Stomach smooth muscle (tissue), 2 donors: ENCODE measurements around the gene CHPF.
A peak's percentile ranks its signal among the peaks of the same experiment; 100 is the strongest.

Experiments used
- H3K27ac ChIP-seq: one replicate; pipeline ENCODE4 v1.7.0; 2013; ENCODE audit warnings: mild to moderate bottlenecking, low read length, inconsistent platforms
- H3K27me3 ChIP-seq, 2 donors: one replicate each; pipeline ENCODE4 v1.7.0; 2013; ENCODE audit warnings: low read length in 2 of 2; ENCODE audit not compliant: insufficient read depth in 2 of 2, control insufficient read depth in 1 of 2
- H3K36me3 ChIP-seq, 2 donors: one replicate each; pipeline ENCODE4 v1.7.0; 2013; ENCODE audit warnings: low read length in 2 of 2; ENCODE audit not compliant: control insufficient read depth in 2 of 2, insufficient read depth in 2 of 2
- H3K4me1 ChIP-seq: one replicate; pipeline ENCODE4 v1.7.0; 2013; ENCODE audit warnings: low read length; ENCODE audit not compliant: control insufficient read depth, insufficient read depth
- H3K4me3 ChIP-seq, 2 donors: one replicate each; pipeline ENCODE4 v1.7.0; 2013; ENCODE audit warnings: low read length in 2 of 2
- H3K9ac ChIP-seq, 2 donors: one replicate each; pipeline ENCODE4 v1.7.0; 2013; ENCODE audit warnings: low read length in 2 of 2, mild to moderate bottlenecking in 1 of 2
- H3K9me3 ChIP-seq, 2 donors: one replicate each; pipeline ENCODE4 v1.7.0; 2013; ENCODE audit warnings: low read length in 2 of 2; ENCODE audit not compliant: control insufficient read depth in 2 of 2
- donor health status: healthy.
- donor health status: Pancreatic carcinoma.

Gene CHPF

GRCh38 chr2:219526320-219527075 is 17.1 kb downstream of the CHPF start:
- Histone ChIP-seq H3K4me3 (no peak overlapping the region), H3K27me3 (peaks cover 8 to 17% of the 10 kb centered on the region in 2 donors), H3K9ac (no peak overlapping the region), H3K27ac (no peak overlapping the region), H3K9me3 (no peaks in the 10 kb centered on the region), H3K36me3 (no peaks in the 10 kb centered on the region), H3K4me1 (peaks cover 33% of the 10 kb centered on the region)

GRCh38 chr2:219525533-219526232 is 17.9 kb downstream of the CHPF start:
- Histone ChIP-seq H3K27me3 (peaks cover 8 to 17% of the 10 kb centered on the region in 2 donors), H3K36me3 (no peaks in the 10 kb centered on the region), H3K4me3 (no peak overlapping the region), H3K9me3 (no peaks in the 10 kb centered on the region), H3K27ac (no peak overlapping the region), H3K4me1 (peaks cover 35% of the 10 kb centered on the region), H3K9ac (no peak overlapping the region)

GRCh38 chr2:219524817-219525216 is 18.8 kb downstream of the CHPF start:
- no peak overlapping the region for H3K4me3 ChIP-seq
- H3K9ac ChIP-seq: no peak overlapping the region
- H3K27ac ChIP-seq: no peak overlapping the region
- no peaks in the 10 kb centered on the region for H3K36me3 ChIP-seq
- no peaks in the 10 kb centered on the region for H3K9me3 ChIP-seq
- peaks cover 30% of the 10 kb centered on the region for H3K4me1 ChIP-seq
- peaks cover 8 to 17% of the 10 kb centered on the region in 2 donors for H3K27me3 ChIP-seq

GRCh38 chr2:219523031-219523671 is 20.5 kb downstream of the CHPF start:
- H3K27ac ChIP-seq: peak overlapping the region; percentile 24
- peaks cover 27% of the 10 kb centered on the region for H3K4me1 ChIP-seq
- H3K27me3 ChIP-seq: peaks cover 3 to 11% of the 10 kb centered on the region in 2 donors
- peak overlapping the region; percentile 3 to 62 for H3K4me3 ChIP-seq
- H3K9ac ChIP-seq: peak overlapping the region; percentile 21 to 46
- no peaks in the 10 kb centered on the region for H3K9me3 ChIP-seq
- H3K36me3 ChIP-seq: no peaks in the 10 kb centered on the region

- Histone ChIP-seq H3K4me1 (peaks cover 27% of the 10 kb centered on the region), H3K27ac (peak overlapping the region; percentile 66), H3K36me3 (no peaks in the 10 kb centered on the region), H3K9ac (peak overlapping the region in 1 of 2 donors; percentile 46), H3K9me3 (no peaks in the 10 kb centered on the region), H3K4me3 (peak overlapping the region; percentile 34 to 62), H3K27me3 (peaks cover 3 to 9% of the 10 kb centered on the region in 2 donors)
Observed at GRCh38 chr2:219522111-219523030, 21.2 kb downstream of the CHPF start.

- no peak overlapping the region for H3K9ac ChIP-seq
- no peak overlapping the region for H3K4me3 ChIP-seq
- H3K9me3 ChIP-seq: no peaks in the 10 kb centered on the region
- H3K27ac ChIP-seq: peak overlapping the region; percentile 66
- peaks cover 6% of the 10 kb centered on the region in 2 donors for H3K27me3 ChIP-seq
- H3K36me3 ChIP-seq: no peaks in the 10 kb centered on the region
- peaks cover 22% of the 10 kb centered on the region for H3K4me1 ChIP-seq
Observed at GRCh38 chr2:219521066-219521880, 22.3 kb downstream of the CHPF start.

GRCh38 chr2:219520079-219520478 is 23.5 kb downstream of the CHPF start:
- peaks cover 22% of the 10 kb centered on the region for H3K4me1 ChIP-seq
- no peak overlapping the region for H3K4me3 ChIP-seq
- H3K9ac ChIP-seq: no peak overlapping the region
- H3K27ac ChIP-seq: no peak overlapping the region
- no peaks in the 10 kb centered on the region for H3K36me3 ChIP-seq
- H3K27me3 ChIP-seq: peaks cover 6 to 8% of the 10 kb centered on the region in 2 donors
- H3K9me3 ChIP-seq: no peaks in the 10 kb centered on the region

GRCh38 chr2:219519526-219519916 is 24.1 kb downstream of the CHPF start:
- H3K9me3 ChIP-seq: no peaks in the 10 kb centered on the region
- H3K4me1 ChIP-seq: peaks cover 22% of the 10 kb centered on the region
- peaks cover 8 to 11% of the 10 kb centered on the region in 2 donors for H3K27me3 ChIP-seq
- H3K27ac ChIP-seq: no peak overlapping the region
- no peak overlapping the region for H3K9ac ChIP-seq
- no peaks in the 10 kb centered on the region for H3K36me3 ChIP-seq
- H3K4me3 ChIP-seq: no peak overlapping the region

GRCh38 chr2:219517954-219518778 is 25.4 kb downstream of the CHPF start:
- Histone ChIP-seq H3K4me3 (no peak overlapping the region), H3K4me1 (peaks cover 20% of the 10 kb centered on the region), H3K36me3 (no peaks in the 10 kb centered on the region), H3K9me3 (no peaks in the 10 kb centered on the region), H3K27ac (no peak overlapping the region), H3K27me3 (peaks cover 4 to 13% of the 10 kb centered on the region in 2 donors), H3K9ac (no peak overlapping the region)
